Liver (tissue), 9 donors: Measurements from ENCODE around the gene BCORL1. TPM values are rescaled to one million over a fixed set of nuclear protein-coding genes. Genes with fewer than 3 reads are reported as not detected.

Source experiments
- DNase-seq: peaks from one replicate; pipeline ENCODE4 v3.0.0-alpha.2; 2017; ENCODE audit warnings: low spot score
- H3K27ac ChIP-seq, 2 donors: one replicate each; pipeline ENCODE4 v1.7.0; 2013; ENCODE audit warnings: inconsistent platforms in 2 of 2, low read length in 2 of 2, control low read depth in 1 of 2, low read depth in 1 of 2, mild to moderate bottlenecking in 1 of 2
- H3K27me3 ChIP-seq, 4 donors: one replicate each; pipeline versions ENCODE4 v1.6.1 to v1.7.0; 2013; ENCODE audit warnings: low read length in 3 of 4, inconsistent platforms in 1 of 4, mild to moderate bottlenecking in 1 of 4, moderate library complexity in 1 of 4; ENCODE audit not compliant: control insufficient read depth in 4 of 4, insufficient read depth in 4 of 4
- H3K36me3 ChIP-seq, 4 donors: one replicate each; pipeline versions ENCODE4 v1.6.1 to v1.7.0; 2013; ENCODE audit warnings: low read length in 3 of 4, mild to moderate bottlenecking in 3 of 4, low read depth in 1 of 4, moderate library complexity in 1 of 4; ENCODE audit not compliant: control insufficient read depth in 4 of 4, insufficient read depth in 3 of 4
- H3K4me1 ChIP-seq, 4 donors: one replicate each; pipeline versions ENCODE4 v1.6.1 to v1.7.0; 2013; ENCODE audit warnings: low read length in 3 of 4, mild to moderate bottlenecking in 3 of 4, moderate library complexity in 1 of 4; ENCODE audit not compliant: control insufficient read depth in 4 of 4, insufficient read depth in 4 of 4
- H3K4me3 ChIP-seq, 3 donors: one replicate each; pipeline versions ENCODE4 v1.6.1 to v1.7.0; 2013; ENCODE audit warnings: low read length in 3 of 3, control low read depth in 1 of 3, low read depth in 1 of 3, mild to moderate bottlenecking in 1 of 3
- H3K9ac ChIP-seq, 2 donors: one replicate each; pipeline ENCODE4 v1.7.0; 2013; ENCODE audit warnings: low read length in 2 of 2, mild to moderate bottlenecking in 2 of 2, moderate library complexity in 2 of 2, control low read depth in 1 of 2, low read depth in 1 of 2
- H3K9me3 ChIP-seq, 4 donors: one replicate each; pipeline versions ENCODE4 v1.6.1 to v1.7.0; 2013; ENCODE audit warnings: low read length in 3 of 4; ENCODE audit not compliant: control insufficient read depth in 4 of 4
- EGR1 ChIP-seq, 2 donors: IDR thresholded peaks; 2 replicates each; pipeline ENCODE4 v1.6.1; 2016 to 2018; ENCODE audit warnings: antibody characterized with exemption in 2 of 2, low read depth in 2 of 2
- FOXA2 ChIP-seq: IDR thresholded peaks from 2 replicates; pipeline ENCODE4 v1.6.1; 2016; ENCODE audit warnings: antibody characterized with exemption
- GABPA ChIP-seq, 2 donors: IDR thresholded peaks in 1 of 2; conservative IDR thresholded peaks in 1 of 2; 2 replicates each; pipeline ENCODE4 v1.6.1; 2016; ENCODE audit warnings: antibody characterized with exemption in 2 of 2, mild to moderate bottlenecking in 1 of 2, moderate library complexity in 1 of 2
- HNF4A ChIP-seq, 2 donors: conservative IDR thresholded peaks; 2 replicates each; pipeline ENCODE4 v1.6.1; 2016; ENCODE audit warnings: antibody characterized with exemption in 2 of 2, mild to moderate bottlenecking in 2 of 2
- HNF4G ChIP-seq: IDR thresholded peaks from 2 replicates; pipeline ENCODE4 v1.6.1; 2016; ENCODE audit warnings: antibody characterized with exemption
- JUND ChIP-seq, 2 donors: IDR thresholded peaks; 2 replicates each; pipeline ENCODE4 v1.6.1; 2016; ENCODE audit warnings: antibody characterized with exemption in 2 of 2
- NR2F2 ChIP-seq: IDR thresholded peaks from 2 replicates; pipeline ENCODE4 v1.6.1; 2016; ENCODE audit warnings: antibody characterized with exemption
- RAD21 ChIP-seq, 2 donors: IDR thresholded peaks; 2 replicates each; pipeline ENCODE4 v1.6.1; 2016; ENCODE audit warnings: antibody characterized with exemption in 2 of 2, mild to moderate bottlenecking in 2 of 2
- RXRA ChIP-seq, 2 donors: IDR thresholded peaks; 2 replicates each; pipeline ENCODE4 v1.6.1; 2017 to 2018; ENCODE audit warnings: antibody characterized with exemption in 2 of 2, mild to moderate bottlenecking in 1 of 2
- SP1 ChIP-seq: IDR thresholded peaks from 2 replicates; pipeline ENCODE4 v1.6.1; 2018; ENCODE audit warnings: antibody characterized with exemption, mild to moderate bottlenecking
- TAF1 ChIP-seq: conservative IDR thresholded peaks from 2 replicates; pipeline ENCODE4 v1.6.1; 2016; ENCODE audit warnings: antibody characterized with exemption, mild to moderate bottlenecking
- YY1 ChIP-seq: IDR thresholded peaks from 2 replicates; pipeline ENCODE4 v1.6.1; 2016; ENCODE audit warnings: antibody characterized with exemption, mild to moderate bottlenecking
- whole genome bisulfite sequencing: extraction: QIAGEN DNeasy Blood & Tissue Kit; methylation state at CpG from one replicate; pipeline ENCODE4 v1.1.7; 2013; 5-methylcytosine and 5-hydroxymethylcytosine counted together
- polyA plus RNA-seq, 2 donors: library from polyadenylated mRNA; stranded (reverse) in 1 of 2; unstranded in 1 of 2; fragments of 200-250 nt in 1 of 2; fragments of >200 nt in 1 of 2; fragmentation: Nextera tagmentation in 1 of 2; extraction: Ambion mirVana in 1 of 2; gene quantifications; one replicate each; pipeline versions ENCODE4 v1.2.1 to v1.2.3, GENCODE V29; 2013 to 2015
- total RNA-seq, 2 donors: library from RNA; depleted of rRNA; stranded (reverse); fragments of >200 nt; gene quantifications; one replicate each; pipeline ENCODE4 v1.2.3, GENCODE V29; 2014
- TF ChIP-seq, protein P1 (sequence below): fragments of 150-350 bp; IDR thresholded peaks from 2 replicates; pipeline ENCODE4 v1.5.1; 2017; ENCODE audit warnings: improper control_type of control experiment, low read depth, low read length; ENCODE audit not compliant: missing input control
- TF ChIP-seq, protein P2 (sequence below): IDR thresholded peaks from 2 replicates; pipeline ENCODE4 v1.6.1; 2016; ENCODE audit warnings: antibody characterized with exemption
- TF ChIP-seq, protein P3 (sequence below): IDR thresholded peaks from 2 replicates; pipeline ENCODE4 v1.6.1; 2016; ENCODE audit warnings: antibody characterized with exemption
- TF ChIP-seq, protein P4 (sequence below): IDR thresholded peaks from 2 replicates; pipeline ENCODE4 v1.6.1; 2016; ENCODE audit warnings: antibody characterized with exemption
- donor health status: healthy.
- donor health status: healthy.
- donor health status: healthy.
- donor health status: healthy.
- donor health status: healthy.

The BCORL1 gene
- total and polyA plus RNA-seq, 4 donors, result 1.7 to 5.3 (median 2.1) TPM

DNA sequence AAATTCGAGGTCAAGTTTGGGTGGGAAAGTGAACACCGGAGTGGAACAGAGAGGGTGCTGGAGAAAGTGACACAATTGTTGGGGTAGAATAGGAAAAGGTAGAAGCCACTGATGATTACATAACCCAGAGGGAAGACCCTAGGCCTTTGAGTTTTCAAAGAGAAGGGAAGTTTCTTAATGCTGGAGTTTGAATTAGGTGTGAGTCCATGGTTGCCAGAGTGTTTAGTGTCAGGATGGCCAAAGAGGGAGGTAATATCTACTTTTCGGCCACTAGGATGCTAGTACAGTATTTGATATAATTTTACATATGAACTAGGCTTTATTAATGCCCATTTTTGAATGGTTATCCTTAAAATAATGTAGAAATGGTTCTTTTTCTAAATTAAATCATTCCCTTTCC lies 5.4 kb downstream of the BCORL1 start:
- Histone ChIP-seq H3K4me1 (peaks cover 0 to 2% (median 0%) of the 10 kb centered on the region in 4 donors), H3K9ac (no peak overlapping the region), H3K27me3 (no peaks in the 10 kb centered on the region), H3K27ac (no peak overlapping the region), H3K36me3 (no peaks in the 10 kb centered on the region), H3K4me3 (no peak overlapping the region), H3K9me3 (no peaks in the 10 kb centered on the region)
- DNase-seq, result no peak
- TF ChIP-seq SP1 (no peak), NR2F2 (no peak), RXRA (IDR thresholded peaks at IDR 0.05) (no peak)
- TF ChIP-seq, protein P1, sequence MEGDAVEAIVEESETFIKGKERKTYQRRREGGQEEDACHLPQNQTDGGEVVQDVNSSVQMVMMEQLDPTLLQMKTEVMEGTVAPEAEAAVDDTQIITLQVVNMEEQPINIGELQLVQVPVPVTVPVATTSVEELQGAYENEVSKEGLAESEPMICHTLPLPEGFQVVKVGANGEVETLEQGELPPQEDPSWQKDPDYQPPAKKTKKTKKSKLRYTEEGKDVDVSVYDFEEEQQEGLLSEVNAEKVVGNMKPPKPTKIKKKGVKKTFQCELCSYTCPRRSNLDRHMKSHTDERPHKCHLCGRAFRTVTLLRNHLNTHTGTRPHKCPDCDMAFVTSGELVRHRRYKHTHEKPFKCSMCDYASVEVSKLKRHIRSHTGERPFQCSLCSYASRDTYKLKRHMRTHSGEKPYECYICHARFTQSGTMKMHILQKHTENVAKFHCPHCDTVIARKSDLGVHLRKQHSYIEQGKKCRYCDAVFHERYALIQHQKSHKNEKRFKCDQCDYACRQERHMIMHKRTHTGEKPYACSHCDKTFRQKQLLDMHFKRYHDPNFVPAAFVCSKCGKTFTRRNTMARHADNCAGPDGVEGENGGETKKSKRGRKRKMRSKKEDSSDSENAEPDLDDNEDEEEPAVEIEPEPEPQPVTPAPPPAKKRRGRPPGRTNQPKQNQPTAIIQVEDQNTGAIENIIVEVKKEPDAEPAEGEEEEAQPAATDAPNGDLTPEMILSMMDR, result no peak
- 67% methylated on average over 3 of the region's 3 CpGs for WGBS

DNA sequence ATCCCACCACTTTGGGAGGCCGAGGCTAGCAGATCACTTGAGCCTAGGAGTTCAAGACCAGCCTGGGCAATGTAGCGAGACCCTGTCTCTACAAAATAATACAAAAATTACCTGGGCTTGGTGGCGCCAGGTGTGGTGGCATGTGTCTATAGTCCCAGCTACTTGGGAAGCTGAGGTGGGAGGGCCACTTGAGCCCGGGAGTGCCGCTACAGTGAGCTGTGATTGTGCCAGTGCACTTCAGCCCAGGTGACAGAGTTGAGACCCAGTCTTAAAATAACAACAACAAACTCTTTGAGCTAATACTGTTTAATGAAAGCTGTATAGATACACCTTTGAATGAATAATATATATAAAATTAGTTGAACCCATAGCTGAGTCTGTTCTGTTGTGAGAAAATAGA lies 9.7 kb downstream of the BCORL1 start:
- H3K27ac ChIP-seq, result no peak overlapping the region
- no peaks in the 10 kb centered on the region for H3K9me3 ChIP-seq
- no peaks in the 10 kb centered on the region for H3K4me1 ChIP-seq
- no peak for DNase-seq
- H3K9ac ChIP-seq, result no peak overlapping the region
- no peaks in the 10 kb centered on the region for H3K27me3 ChIP-seq
- 98% methylated on average over 5 of the region's 5 CpGs for WGBS
- no peak for TF ChIP-seq FOXA2
- TF ChIP-seq, protein P2, sequence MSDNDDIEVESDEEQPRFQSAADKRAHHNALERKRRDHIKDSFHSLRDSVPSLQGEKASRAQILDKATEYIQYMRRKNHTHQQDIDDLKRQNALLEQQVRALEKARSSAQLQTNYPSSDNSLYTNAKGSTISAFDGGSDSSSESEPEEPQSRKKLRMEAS, result no peak
- TF ChIP-seq, protein P3, sequence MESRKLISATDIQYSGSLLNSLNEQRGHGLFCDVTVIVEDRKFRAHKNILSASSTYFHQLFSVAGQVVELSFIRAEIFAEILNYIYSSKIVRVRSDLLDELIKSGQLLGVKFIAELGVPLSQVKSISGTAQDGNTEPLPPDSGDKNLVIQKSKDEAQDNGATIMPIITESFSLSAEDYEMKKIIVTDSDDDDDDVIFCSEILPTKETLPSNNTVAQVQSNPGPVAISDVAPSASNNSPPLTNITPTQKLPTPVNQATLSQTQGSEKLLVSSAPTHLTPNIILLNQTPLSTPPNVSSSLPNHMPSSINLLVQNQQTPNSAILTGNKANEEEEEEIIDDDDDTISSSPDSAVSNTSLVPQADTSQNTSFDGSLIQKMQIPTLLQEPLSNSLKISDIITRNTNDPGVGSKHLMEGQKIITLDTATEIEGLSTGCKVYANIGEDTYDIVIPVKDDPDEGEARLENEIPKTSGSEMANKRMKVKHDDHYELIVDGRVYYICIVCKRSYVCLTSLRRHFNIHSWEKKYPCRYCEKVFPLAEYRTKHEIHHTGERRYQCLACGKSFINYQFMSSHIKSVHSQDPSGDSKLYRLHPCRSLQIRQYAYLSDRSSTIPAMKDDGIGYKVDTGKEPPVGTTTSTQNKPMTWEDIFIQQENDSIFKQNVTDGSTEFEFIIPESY, result no peak
- TF ChIP-seq, protein P1, result no peak
- TF ChIP-seq HNF4A (conservative IDR thresholded peaks at IDR 0.05), result no peak
- no peak for TF ChIP-seq HNF4G
- no peak for TF ChIP-seq JUND (IDR thresholded peaks at IDR 0.05)
- TF ChIP-seq RAD21 (IDR thresholded peaks at IDR 0.05), result no peak
- H3K36me3 ChIP-seq, result peaks cover 0 to 2% (median 0%) of the 10 kb centered on the region in 4 donors
- H3K4me3 ChIP-seq, result no peak overlapping the region

DNA sequence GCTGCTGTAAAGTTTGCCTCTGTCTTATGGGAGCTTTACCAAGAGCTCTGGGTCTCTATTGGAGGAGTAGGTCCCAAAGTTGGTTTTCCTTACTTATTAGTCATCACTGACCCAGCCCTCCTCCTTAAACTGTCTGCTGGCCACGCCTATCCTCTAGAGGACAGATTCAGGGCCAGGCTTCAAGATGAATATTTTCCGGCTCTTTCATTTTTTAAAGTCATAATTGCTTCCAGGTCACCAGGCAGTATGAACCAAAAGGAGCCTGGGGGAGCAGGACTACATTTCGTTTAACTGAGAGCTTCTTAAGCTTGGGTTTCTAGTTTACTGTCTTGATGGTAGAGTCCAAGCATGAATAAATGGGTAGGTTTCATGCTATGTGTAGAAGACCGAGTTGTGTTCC lies 13.7 kb downstream of the BCORL1 start:
- H3K4me1 ChIP-seq, result no peaks in the 10 kb centered on the region
- H3K36me3 ChIP-seq, result peaks cover 0 to 2% (median 0%) of the 10 kb centered on the region in 4 donors
- DNase-seq, result no peak
- 90% methylated on average over 4 of the region's 4 CpGs for WGBS
- H3K9ac ChIP-seq, result no peak overlapping the region
- H3K27me3 ChIP-seq, result no peaks in the 10 kb centered on the region
- no peak overlapping the region for H3K27ac ChIP-seq
- H3K4me3 ChIP-seq, result no peak overlapping the region
- H3K9me3 ChIP-seq, result no peaks in the 10 kb centered on the region
- TF ChIP-seq EGR1 (IDR thresholded peaks at IDR 0.05; ENCODE audit: low read depth in 2 of 2) (no peak), SP1 (no peak), YY1 (no peak), JUND (IDR thresholded peaks at IDR 0.05) (no peak), RXRA (IDR thresholded peaks at IDR 0.05) (no peak), TAF1 (no peak), HNF4A (conservative IDR thresholded peaks at IDR 0.05) (no peak), RAD21 (IDR thresholded peaks at IDR 0.05) (no peak), GABPA (IDR thresholded peaks at IDR 0.05 in 1 of 2, conservative IDR thresholded peaks at IDR 0.05 in 1 of 2) (no peak), NR2F2 (no peak), FOXA2 (no peak)
- TF ChIP-seq, protein P2, result no peak
- TF ChIP-seq, protein P4, sequence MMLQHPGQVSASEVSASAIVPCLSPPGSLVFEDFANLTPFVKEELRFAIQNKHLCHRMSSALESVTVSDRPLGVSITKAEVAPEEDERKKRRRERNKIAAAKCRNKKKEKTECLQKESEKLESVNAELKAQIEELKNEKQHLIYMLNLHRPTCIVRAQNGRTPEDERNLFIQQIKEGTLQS, result no peak
- TF ChIP-seq, protein P3, result no peak
- TF ChIP-seq, protein P1, result no peak
